HEK293 (cell line): ENCODE data around the gene PROSER1.
"Not testable (repeated sequence)": the region's sequence is repeated elsewhere in the genome, so short reads cannot be mapped to it uniquely, and the experiment has no call there.

Experiments used
- CTCF ChIA-PET: fragments of 350-600 bp; formaldehyde crosslinking; extraction: SDS; loops from one replicate; lab custom pipeline; 2021; ENCODE audit warnings: antibody characterized with exemption; lab: Yijun Ruan, JAX
- POLR2A ChIA-PET: fragments of 300-600 bp; formaldehyde crosslinking; extraction: SDS; loops from one replicate; lab custom pipeline; 2020; ENCODE audit warnings: antibody characterized with exemption, inconsistent platforms; lab: Yijun Ruan, JAX
- H3K27ac ChIP-seq: fragments of 200-500 bp; sonication (Bioruptor generic); 2 replicates; pipeline ENCODE4 v1.5.1; 2014; ENCODE audit warnings: low read depth, low read length, control low read depth, inconsistent platforms; ENCODE audit errors: extremely low read depth
- H3K36me3 ChIP-seq, 2 experiments: fragments of 200-500 bp in 1 of 2; sonication (Bioruptor generic) in 1 of 2; 1 replicate in 1 of 2; 2 replicates in 1 of 2; pipeline ENCODE4 v1.5.1; 2014 to 2017; ENCODE audit warnings: inconsistent platforms in 2 of 2, low read length in 2 of 2; ENCODE audit not compliant: control insufficient read depth in 2 of 2, insufficient read depth in 1 of 2
- H3K4me1 ChIP-seq: fragments of 200-500 bp; sonication (Bioruptor generic); 2 replicates; pipeline ENCODE4 v1.5.1; 2014; ENCODE audit warnings: mild to moderate bottlenecking, low read length, inconsistent platforms; ENCODE audit not compliant: control insufficient read depth, insufficient read depth
- H3K4me3 ChIP-seq: 2 replicates; pipeline ENCODE4 v1.5.1; 2011; ENCODE audit warnings: low read depth, mild to moderate bottlenecking, control low read depth, low read length, moderate library complexity
- H3K9me3 ChIP-seq: fragments of 200-500 bp; sonication (Bioruptor generic); 2 replicates; pipeline ENCODE4 v1.5.1; 2014; ENCODE audit warnings: low read depth, low read length, inconsistent platforms; ENCODE audit not compliant: control insufficient read depth, insufficient read depth
- EGR2 ChIP-seq: fragments of 450-650 bp; formaldehyde crosslinking; IDR thresholded peaks from 2 replicates; pipeline ENCODE4 v1.5.1; 2016; ENCODE audit warnings: low read depth, missing biosample characterization, missing genetic modification characterization
- KLF9 ChIP-seq: fragments of 450-650 bp; formaldehyde crosslinking; IDR thresholded peaks from 2 replicates; pipeline ENCODE4 v1.5.1; 2016; ENCODE audit warnings: missing biosample characterization, missing genetic modification characterization, low read depth
- PBX3 ChIP-seq: sonication (generic); formaldehyde crosslinking; IDR thresholded peaks from 2 replicates; pipeline ENCODE4 v1.8.1; 2022; ENCODE audit warnings: mild to moderate bottlenecking, moderate library complexity, missing genetic modification reagents
- SCRT1 ChIP-seq: fragments of 450-650 bp; formaldehyde crosslinking; IDR thresholded peaks from 2 replicates; pipeline ENCODE4 v1.5.1; 2016; ENCODE audit warnings: missing biosample characterization, missing genetic modification characterization, borderline replicate concordance
- SCRT2 ChIP-seq: fragments of 450-650 bp; formaldehyde crosslinking; IDR thresholded peaks from 2 replicates; pipeline ENCODE4 v1.5.1; 2016; ENCODE audit warnings: missing biosample characterization, missing genetic modification characterization
- SP7 ChIP-seq: fragments of 450-650 bp; formaldehyde crosslinking; IDR thresholded peaks from 2 replicates; pipeline ENCODE4 v1.5.1; 2016; ENCODE audit warnings: missing biosample characterization, missing genetic modification characterization
- YY1 ChIP-seq: fragments of 450-650 bp; formaldehyde crosslinking; IDR thresholded peaks from 2 replicates; pipeline ENCODE4 v1.5.1; 2018; ENCODE audit warnings: missing biosample characterization, missing genetic modification characterization
- ZBTB17 ChIP-seq: fragments of 450-650 bp; formaldehyde crosslinking; IDR thresholded peaks from 2 replicates; pipeline ENCODE4 v1.5.1; 2016; ENCODE audit warnings: missing biosample characterization, missing genetic modification characterization
- ZBTB20 ChIP-seq: fragments of 450-650 bp; formaldehyde crosslinking; IDR thresholded peaks from 2 replicates; pipeline ENCODE4 v1.5.1; 2016; ENCODE audit warnings: missing biosample characterization, missing genetic modification characterization
- ZBTB8A ChIP-seq: fragments of 450-650 bp; formaldehyde crosslinking; IDR thresholded peaks from 2 replicates; pipeline ENCODE4 v1.5.1; 2016; ENCODE audit warnings: missing biosample characterization, missing genetic modification characterization
- ZEB2 ChIP-seq: fragments of 450-650 bp; formaldehyde crosslinking; IDR thresholded peaks from 2 replicates; pipeline ENCODE4 v1.5.1; 2016; ENCODE audit warnings: missing biosample characterization, missing genetic modification characterization
- ZFP69B ChIP-seq: fragments of 450-650 bp; formaldehyde crosslinking; IDR thresholded peaks from 2 replicates; pipeline ENCODE4 v1.5.1; 2016; ENCODE audit warnings: missing biosample characterization, missing genetic modification characterization
- ZNF140 ChIP-seq: fragments of 450-650 bp; formaldehyde crosslinking; IDR thresholded peaks from 2 replicates; pipeline ENCODE4 v1.5.1; 2016; ENCODE audit warnings: missing biosample characterization, missing genetic modification characterization
- ZNF221 ChIP-seq: fragments of 450-650 bp; formaldehyde crosslinking; IDR thresholded peaks from 2 replicates; pipeline ENCODE4 v1.5.1; 2017; ENCODE audit warnings: missing biosample characterization, missing genetic modification characterization, borderline replicate concordance
- ZNF324 ChIP-seq: fragments of 450-650 bp; formaldehyde crosslinking; IDR thresholded peaks from 2 replicates; pipeline ENCODE4 v1.5.1; 2016; ENCODE audit warnings: missing biosample characterization, missing genetic modification characterization
- ZNF335 ChIP-seq: fragments of 450-650 bp; formaldehyde crosslinking; conservative IDR thresholded peaks from 2 replicates; pipeline ENCODE4 v1.5.1; 2016; ENCODE audit warnings: missing biosample characterization, missing genetic modification characterization
- ZNF341 ChIP-seq: fragments of 450-650 bp; formaldehyde crosslinking; IDR thresholded peaks from 2 replicates; pipeline ENCODE4; 2016; ENCODE audit warnings: low read depth, missing biosample characterization, missing genetic modification characterization
- ZNF362 ChIP-seq: fragments of 450-650 bp; formaldehyde crosslinking; IDR thresholded peaks from 2 replicates; pipeline ENCODE4 v1.5.1; 2016; ENCODE audit warnings: missing biosample characterization, missing genetic modification characterization
- ZNF394 ChIP-seq: fragments of 450-650 bp; formaldehyde crosslinking; IDR thresholded peaks from 2 replicates; pipeline ENCODE4 v1.5.1; 2016; ENCODE audit warnings: missing biosample characterization, missing genetic modification characterization, mild to moderate bottlenecking, moderate library complexity, borderline replicate concordance
- ZNF426 ChIP-seq: fragments of 450-650 bp; formaldehyde crosslinking; IDR thresholded peaks from 2 replicates; pipeline ENCODE4 v1.5.1; 2017; ENCODE audit warnings: missing biosample characterization, missing genetic modification characterization, mild to moderate bottlenecking, inconsistent platforms, moderate library complexity
- ZNF558 ChIP-seq: fragments of 450-650 bp; formaldehyde crosslinking; IDR thresholded peaks from 2 replicates; pipeline ENCODE4 v1.5.1; 2016; ENCODE audit warnings: missing biosample characterization, missing genetic modification characterization
- ZNF571 ChIP-seq: fragments of 450-650 bp; formaldehyde crosslinking; IDR thresholded peaks from 2 replicates; pipeline ENCODE4 v1.5.0; 2017; ENCODE audit warnings: missing biosample characterization, missing genetic modification characterization
- ZNF629 ChIP-seq: fragments of 450-650 bp; formaldehyde crosslinking; IDR thresholded peaks from 2 replicates; pipeline ENCODE4 v1.5.1; 2017; ENCODE audit warnings: missing biosample characterization, missing genetic modification characterization
- ZNF776 ChIP-seq: fragments of 450-650 bp; formaldehyde crosslinking; IDR thresholded peaks from 2 replicates; pipeline ENCODE4 v1.5.0; 2017; ENCODE audit warnings: missing biosample characterization, missing genetic modification characterization, borderline replicate concordance
- ZNF791 ChIP-seq: fragments of 450-650 bp; formaldehyde crosslinking; IDR thresholded peaks from 2 replicates; pipeline ENCODE4 v1.5.1; 2016; ENCODE audit warnings: missing biosample characterization, missing genetic modification characterization
- ZNF830 ChIP-seq: fragments of 450-650 bp; IDR thresholded peaks from 2 replicates; pipeline ENCODE4 v1.5.0; 2018; ENCODE audit warnings: missing biosample characterization, missing genetic modification characterization, low read depth, mild to moderate bottlenecking, moderate library complexity
- ZNF837 ChIP-seq: fragments of 450-650 bp; formaldehyde crosslinking; IDR thresholded peaks from 2 replicates; pipeline ENCODE4 v1.5.1; 2016; ENCODE audit warnings: missing biosample characterization, missing genetic modification characterization
- ZSCAN18 ChIP-seq: fragments of 450-650 bp; formaldehyde crosslinking; IDR thresholded peaks from 2 replicates; pipeline ENCODE4 v1.5.1; 2016; ENCODE audit warnings: missing biosample characterization, missing genetic modification characterization
- ZSCAN30 ChIP-seq: fragments of 450-650 bp; IDR thresholded peaks from 2 replicates; pipeline ENCODE4 v1.5.1; 2018; ENCODE audit warnings: missing biosample characterization, mild to moderate bottlenecking, missing genetic modification characterization, moderate library complexity

Gene PROSER1

GRCh38 chr13:39013462-39013861 lies 24.4 kb downstream of the PROSER1 start:
- POLR2A ChIA-PET: no interaction called here
- Histone ChIP-seq H3K27ac (no peak overlapping the region), H3K36me3 (peaks cover 29 to 86% of the 10 kb centered on the region in 2 experiments)
- no peak for TF ChIP-seq ZNF830 (tag by site-specific recombination)
- TF ChIP-seq ZNF221 (tag by site-specific recombination): no peak
- no peak for TF ChIP-seq ZFP69B (tag by site-specific recombination)
- TF ChIP-seq PBX3 (CRISPR knock-in tag): no peak
- no peak for TF ChIP-seq ZNF558 (tag by site-specific recombination)
- no peak for TF ChIP-seq ZNF140
- TF ChIP-seq ZNF426 (tag by site-specific recombination): no peak
- TF ChIP-seq, all 188 proteins: peak for 0
- Histone ChIP-seq H3K4me1 (no peaks in the 10 kb centered on the region), H3K9me3 (no peaks in the 10 kb centered on the region), H3K4me3 (no peak overlapping the region)
- CTCF ChIA-PET: no interaction called here

GRCh38 chr13:39012608-39013007 lies 25.3 kb downstream of the PROSER1 start:
- H3K9me3 ChIP-seq: no peaks in the 10 kb centered on the region
- ChIA-PET POLR2A (no interaction called here), CTCF (no interaction called here)
- no peaks in the 10 kb centered on the region for H3K4me1 ChIP-seq
- no peak overlapping the region for H3K27ac ChIP-seq
- TF ChIP-seq ZNF776 (tag by site-specific recombination) (no peak), SCRT1 (tag by site-specific recombination) (0 out of 2 replicates have a peak, but pooled peaks have one; percentile 37), ZNF837 (tag by site-specific recombination) (no peak), ZSCAN18 (no peak), ZNF558 (tag by site-specific recombination) (no peak), ZNF571 (tag by site-specific recombination) (no peak), ZNF629 (no peak), SCRT2 (tag by site-specific recombination) (peak; percentile 73; the same call in 1 of the 2 replicates), ZNF791 (tag by site-specific recombination) (no peak)
- H3K4me3 ChIP-seq: no peak overlapping the region
- H3K36me3 ChIP-seq: peaks cover 29 to 84% of the 10 kb centered on the region in 2 experiments

GRCh38 chr13:39006371-39007111 lies 31.3 kb downstream of the PROSER1 start:
- POLR2A ChIA-PET, H3K4me3 ChIP-seq, H3K9me3 ChIP-seq, H3K27ac ChIP-seq, H3K4me1 ChIP-seq: not testable (repeated sequence)
- peaks cover 21 to 32% of the 10 kb centered on the region in 2 experiments; a peak in 2 of 3 replicates for H3K36me3 ChIP-seq
- CTCF ChIA-PET: interaction anchor here (0.7 kb wide), 2 partner anchors 19 to 24 kb away, joined by 4 read pairs; no protein-coding TSS in a partner anchor
- TF ChIP-seq ZNF394 (peak; percentile 43; the same call in 1 of the 2 replicates), KLF9 (tag by site-specific recombination) (peak; percentile 46), ZSCAN30 (tag by site-specific recombination) (peak; percentile 62; the same call in 1 of the 2 replicates), SP7 (peak; percentile 44; the same call in 1 of the 2 replicates), ZBTB8A (tag by site-specific recombination) (peak; percentile 57), EGR2 (tag by site-specific recombination) (peak; percentile 60), ZBTB17 (tag by site-specific recombination) (peak; percentile 47), ZNF341 (tag by site-specific recombination) (peak; percentile 58), ZNF362 (peak; percentile 98), ZBTB20 (tag by site-specific recombination) (peak; percentile 48; the same call in 1 of the 2 replicates), ZNF335 (peak; percentile 92), YY1 (tag by site-specific recombination) (peak; percentile 63; the same call in 1 of the 2 replicates), ZNF324 (tag by site-specific recombination) (0 out of 2 replicates have a peak, but pooled peaks have one; percentile 52), ZEB2 (tag by site-specific recombination) (0 out of 2 replicates have a peak, but pooled peaks have one; percentile 50)
